ENCODE results near the gene EFNA3.
"Not testable (repeated sequence)": the region's sequence is repeated elsewhere in the genome, so short reads cannot be mapped to it uniquely, and the experiment has no call there.

The EFNA3 gene

DNA sequence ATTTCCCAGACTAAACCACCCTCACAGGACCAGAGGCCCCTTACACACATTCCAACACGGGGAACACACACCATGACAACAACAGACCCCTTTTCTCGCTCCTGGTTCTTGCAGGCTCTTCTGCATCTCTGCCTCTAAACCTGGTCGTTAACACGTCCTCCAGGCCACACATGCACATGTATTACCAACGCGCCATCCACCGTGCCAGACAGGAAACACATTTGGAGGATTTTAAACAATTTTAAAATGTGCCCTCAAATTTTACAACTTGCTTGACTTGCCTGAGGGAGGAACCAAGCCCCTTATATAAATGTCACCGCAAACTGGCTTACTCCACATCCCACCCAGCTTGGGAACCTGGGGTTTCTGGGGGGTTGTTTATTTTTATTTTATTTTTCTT is 32.2 kb downstream of the EFNA3 start:
- no peak for DNase-seq (ENCODE audit: low spot score)

- no peak for DNase-seq (ENCODE audit: low spot score)
Observed at GRCh38 chr1:155113450-155113980, 34.9 kb downstream of the EFNA3 start.

- no peak for DNase-seq (ENCODE audit: low spot score)
Observed at GRCh38 chr1:155116113-155116764, 37.6 kb downstream of the EFNA3 start.

DNA sequence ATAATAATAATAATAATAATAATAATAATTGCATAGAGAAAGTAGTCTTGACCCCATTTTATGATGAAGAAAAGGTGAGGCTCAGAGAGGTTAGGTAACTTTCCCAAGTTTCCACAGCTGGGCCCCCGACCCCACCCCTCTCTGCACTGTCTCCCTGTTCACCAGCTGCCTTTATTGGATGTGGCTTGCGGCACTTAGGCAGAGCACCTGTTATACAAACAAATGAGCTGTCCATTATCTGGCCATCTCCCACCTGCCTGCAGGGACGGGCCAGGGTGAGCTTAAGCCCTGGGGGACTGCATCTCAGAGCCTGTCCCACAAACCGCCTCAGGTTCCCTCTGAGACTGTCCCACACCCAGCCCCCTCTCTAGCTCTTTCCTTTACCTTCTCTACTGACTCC is 39.0 kb downstream of the EFNA3 start:
- no peak for DNase-seq (ENCODE audit: low spot score)

DNA sequence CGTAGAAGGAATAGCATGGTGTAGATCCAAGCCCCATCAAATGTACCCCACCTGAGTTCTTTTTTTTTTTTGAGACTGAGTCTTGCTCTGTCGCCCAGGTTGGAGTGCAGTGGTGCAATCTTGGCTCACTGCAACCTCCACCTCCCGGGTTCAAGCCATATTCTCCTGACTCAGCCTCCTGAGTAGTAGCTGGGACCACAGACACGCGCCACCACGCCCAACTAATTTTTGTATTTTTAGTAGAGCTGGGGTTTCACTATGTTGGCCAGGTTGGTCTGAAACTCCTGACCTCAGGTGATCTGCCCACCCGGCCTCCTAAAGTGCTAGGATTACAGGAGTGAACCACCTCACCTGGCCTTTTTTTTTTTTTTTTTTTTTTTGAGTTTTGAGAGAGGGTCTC is 39.5 kb downstream of the EFNA3 start:
- not testable (repeated sequence) for DNase-seq (ENCODE audit: low spot score)

DNA sequence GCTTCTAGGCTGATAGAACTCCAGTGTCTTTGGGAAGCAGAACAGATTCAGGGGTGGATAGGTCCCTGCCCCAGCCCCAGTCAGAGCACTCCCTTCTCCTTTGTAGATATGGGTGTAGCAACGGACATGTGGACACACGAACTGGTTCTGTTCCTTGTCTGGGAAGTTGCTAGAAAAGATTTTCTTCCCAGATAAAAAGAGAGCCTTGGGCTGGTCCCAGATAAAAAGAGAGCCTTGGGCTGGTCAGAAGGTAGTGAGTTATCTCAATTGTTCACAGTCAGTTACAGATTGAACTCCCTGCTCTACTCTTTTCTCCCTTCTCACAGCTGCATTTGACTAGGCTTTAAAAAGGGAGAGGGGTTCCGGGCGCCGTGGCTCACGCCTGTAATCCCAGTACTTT is 41.6 kb downstream of the EFNA3 start:
- DNase-seq (ENCODE audit: low spot score): no peak

DNA sequence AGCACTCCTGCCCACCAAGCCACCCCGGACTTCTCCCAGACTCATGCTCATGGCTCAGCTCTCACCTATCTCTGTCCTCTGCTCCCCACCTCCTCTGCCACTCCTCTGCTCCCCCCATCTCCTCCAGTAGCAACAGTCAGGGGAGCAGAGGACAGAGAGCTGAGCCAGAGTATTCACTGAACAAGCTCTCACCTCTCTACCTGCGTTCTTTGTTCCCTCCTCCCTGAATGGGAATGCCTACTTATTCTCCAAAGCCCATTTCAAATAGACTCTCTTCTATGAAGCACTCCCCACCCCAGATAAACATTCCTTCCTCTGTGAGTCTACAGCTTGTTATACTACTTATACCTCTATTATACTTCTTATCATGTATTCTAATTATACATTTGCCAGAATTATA is 42.6 kb downstream of the EFNA3 start:
- DNase-seq (ENCODE audit: low spot score): no peak

DNA sequence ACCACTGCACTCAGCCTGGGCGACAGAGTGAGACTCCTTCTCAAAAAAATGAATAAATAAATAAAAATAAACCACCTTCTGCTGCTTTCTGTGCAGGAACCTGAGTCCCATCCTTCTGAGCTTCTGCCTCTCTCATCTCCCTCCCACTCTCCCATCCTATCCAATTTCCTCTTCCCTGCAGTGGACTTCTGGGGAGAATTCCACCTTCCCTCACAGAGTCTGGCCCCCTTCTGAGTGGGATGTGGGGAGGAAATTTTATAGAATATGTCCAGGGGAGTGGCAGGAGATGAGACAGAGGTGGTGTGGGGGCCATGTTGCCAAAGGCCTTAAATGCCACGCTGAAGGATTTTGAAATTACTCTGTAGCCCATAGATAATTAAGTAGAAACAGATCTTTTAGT is 43.7 kb downstream of the EFNA3 start:
- no peak for DNase-seq (ENCODE audit: low spot score)

DNA sequence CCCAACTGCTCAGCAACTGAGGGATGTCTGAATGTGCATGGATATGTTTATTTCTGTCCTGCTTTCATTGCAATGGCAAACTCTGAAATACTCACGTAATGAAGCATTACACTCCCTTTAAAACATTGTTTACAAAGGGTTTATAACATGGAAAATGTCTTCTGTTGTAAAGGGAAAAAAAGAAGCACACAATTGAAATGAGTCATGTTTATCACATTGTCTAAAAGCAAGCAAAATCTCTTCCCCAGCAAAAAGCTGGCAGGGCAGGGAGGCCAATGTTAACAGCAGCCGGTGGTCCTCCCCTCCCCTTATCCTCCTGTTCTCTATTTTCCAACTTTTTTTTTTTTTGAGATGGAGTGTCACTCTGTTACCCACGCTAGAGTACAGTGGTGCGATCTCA is 45.2 kb downstream of the EFNA3 start:
- DNase-seq (ENCODE audit: low spot score): no peak

- no peak for DNase-seq (ENCODE audit: low spot score)
Observed at GRCh38 chr1:155124503-155125463, 46.1 kb downstream of the EFNA3 start.

DNA sequence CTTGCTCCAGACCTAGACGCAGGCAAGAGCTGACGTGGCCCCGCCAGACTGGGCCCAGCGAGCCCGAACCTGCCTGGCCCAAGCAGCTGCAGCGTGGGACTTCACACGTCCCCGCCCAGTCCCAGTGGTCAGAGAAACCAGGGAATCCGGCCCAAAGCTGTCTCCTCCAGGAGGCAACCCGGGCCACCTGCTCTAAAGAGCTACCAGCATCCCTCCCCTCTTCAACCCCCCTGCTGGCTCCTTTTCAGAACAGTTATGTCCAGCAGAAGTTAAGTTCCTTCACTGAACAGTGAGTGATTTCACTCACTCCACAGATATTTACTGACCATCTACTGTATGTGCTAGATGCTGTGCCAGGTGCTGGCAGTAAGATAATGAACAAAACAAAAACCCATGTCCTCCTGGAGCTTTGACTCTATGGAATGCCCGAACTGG is 46.9 kb downstream of the EFNA3 start:
- DNase-seq (ENCODE audit: low spot score): no peak

DNA sequence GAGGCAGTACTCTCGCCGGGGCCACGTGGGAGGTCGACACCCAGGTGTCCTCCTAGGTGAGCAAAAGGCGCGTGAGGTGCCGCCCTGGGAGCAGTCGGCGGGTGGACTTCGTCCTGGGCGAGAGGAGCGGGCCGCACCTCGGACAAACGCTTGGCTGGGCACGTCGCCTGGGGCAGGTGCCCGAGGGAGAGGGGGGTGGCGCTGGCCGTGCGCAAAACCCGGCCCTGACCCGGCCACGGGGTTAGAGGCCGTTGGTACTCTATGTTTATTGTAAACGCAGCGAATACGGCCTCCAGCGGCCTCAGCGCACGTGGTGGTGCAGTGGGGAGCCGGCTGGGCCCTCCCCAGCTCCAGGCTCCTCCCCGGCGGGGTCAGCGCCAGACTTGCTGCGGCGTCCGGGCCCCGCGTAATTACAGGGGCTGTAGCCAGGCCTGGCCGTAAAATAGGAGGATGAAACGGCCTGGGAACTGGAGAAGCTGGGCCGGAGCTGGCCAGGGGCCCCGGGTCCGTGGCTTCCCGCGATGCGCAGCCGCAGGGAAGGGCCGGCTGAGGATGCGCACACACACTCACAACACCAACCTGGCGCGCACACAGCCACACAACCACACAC is 47.4 kb downstream of the EFNA3 start:
- DNase-seq (ENCODE audit: low spot score): peak; percentile 72

- no peak for DNase-seq (ENCODE audit: low spot score)
Observed at GRCh38 chr1:155126556-155127104, 48.0 kb downstream of the EFNA3 start.

DNA sequence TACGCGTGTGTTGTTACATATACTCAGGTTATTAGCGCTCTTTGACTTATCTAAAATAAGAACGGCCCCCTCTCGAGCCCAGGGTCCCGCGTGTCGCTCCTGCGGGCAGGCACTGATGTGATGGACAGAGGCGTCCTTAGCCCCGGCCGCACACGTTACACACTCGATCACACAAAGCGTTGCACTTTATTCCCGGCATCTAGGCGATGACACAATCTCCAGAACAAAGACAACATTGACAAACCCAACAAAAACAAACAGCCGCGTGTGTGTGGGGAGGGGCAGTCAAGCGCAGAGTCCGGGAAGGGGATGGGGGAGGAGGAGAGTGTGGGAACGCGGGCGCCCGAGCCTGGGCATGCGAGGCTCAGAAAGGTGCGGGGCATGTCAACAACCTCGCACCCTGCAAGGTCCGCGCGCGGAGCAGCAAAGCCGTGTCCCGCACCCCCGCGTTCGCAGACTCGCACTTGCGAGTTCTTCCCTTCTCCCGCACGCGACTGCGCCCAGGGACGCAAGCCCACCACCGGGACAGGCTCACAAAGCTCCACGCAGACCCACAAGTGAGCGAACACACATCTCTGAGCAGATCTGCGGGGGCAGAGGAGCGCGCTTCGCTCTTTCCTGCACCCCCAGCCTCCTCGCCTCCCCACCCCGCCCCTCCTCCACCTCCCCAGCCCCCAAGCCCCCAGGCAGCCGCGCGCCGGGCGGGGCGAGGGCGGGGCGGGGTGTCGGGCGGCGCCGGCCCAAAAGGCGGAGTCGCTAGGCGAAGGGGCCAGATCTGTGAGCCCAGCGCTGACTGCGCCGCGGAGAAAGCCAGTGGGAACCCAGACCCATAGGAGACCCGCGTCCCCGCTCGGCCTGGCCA is 48.7 kb downstream of the EFNA3 start, which contains the start of gene EFNA1:
TSS of gene EFNA1 (plus strand) at position 772 of the 862 bp plus-strand sequence. CDS start 102 bp downstream, outside the sequence.
- DNase-seq (ENCODE audit: low spot score): peak; percentile 99

GRCh38 chr1:155127967-155128754 is 49.5 kb downstream of the EFNA3 start:
- DNase-seq (ENCODE audit: low spot score): no peak

- DNase-seq (ENCODE audit: low spot score): peak; percentile 65
Observed at GRCh38 chr1:155128755-155129473, 50.3 kb downstream of the EFNA3 start.

DNA sequence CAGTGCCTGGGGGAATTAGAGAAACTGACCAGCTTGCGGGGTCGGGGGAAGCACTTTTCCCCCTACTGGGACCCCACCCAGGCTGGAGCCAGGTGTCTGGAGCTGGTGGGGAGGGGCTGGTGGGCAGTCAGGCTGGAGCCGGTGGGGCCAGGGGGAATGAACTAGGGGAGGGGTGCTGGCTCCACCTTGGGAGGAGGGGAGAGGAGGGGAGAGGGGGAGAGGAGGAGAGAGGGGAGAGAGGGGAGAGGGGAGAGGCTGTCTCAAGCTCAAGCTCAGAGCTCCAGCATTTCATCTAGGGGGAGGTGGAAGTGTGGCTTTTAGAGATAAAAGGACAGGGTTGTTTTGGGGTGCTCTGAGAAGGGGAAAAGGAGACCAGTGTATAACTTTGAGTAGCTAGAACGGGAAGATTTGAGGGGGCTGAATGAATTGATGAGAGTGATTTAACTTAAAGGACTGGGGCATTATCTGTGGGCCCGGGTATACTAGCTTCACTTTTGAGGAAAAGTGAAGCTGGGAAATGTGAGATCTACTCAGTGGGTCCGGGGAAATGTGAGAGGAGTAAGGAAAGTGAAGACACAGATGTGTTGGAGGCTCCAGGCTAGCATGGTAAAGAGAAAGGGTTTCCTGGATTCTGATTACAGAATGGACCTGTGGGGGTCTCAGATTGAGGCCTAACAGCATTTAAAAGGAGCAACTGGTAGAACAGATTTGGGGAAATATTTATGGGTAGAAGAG is 51.8 kb downstream of the EFNA3 start:
- no peak for DNase-seq (ENCODE audit: low spot score)

DNA sequence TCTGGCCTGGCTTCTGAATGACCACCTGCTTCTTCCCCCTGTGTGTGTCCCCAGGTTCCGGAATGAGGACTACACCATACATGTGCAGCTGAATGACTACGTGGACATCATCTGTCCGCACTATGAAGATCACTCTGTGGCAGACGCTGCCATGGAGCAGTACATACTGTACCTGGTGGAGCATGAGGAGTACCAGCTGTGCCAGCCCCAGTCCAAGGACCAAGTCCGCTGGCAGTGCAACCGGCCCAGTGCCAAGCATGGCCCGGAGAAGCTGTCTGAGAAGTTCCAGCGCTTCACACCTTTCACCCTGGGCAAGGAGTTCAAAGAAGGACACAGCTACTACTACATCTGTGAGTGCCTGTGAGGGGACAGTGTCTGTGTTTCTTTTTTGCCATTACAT is 52.6 kb downstream of the EFNA3 start:
- DNase-seq (ENCODE audit: low spot score): no peak

- DNase-seq (ENCODE audit: low spot score): no peak
Observed at GRCh38 chr1:155131856-155132255, 53.2 kb downstream of the EFNA3 start.

All from pons (tissue), 1 donor.